IMR-90 (cell line): ENCODE measurements around the gene RPAIN. TPM values are rescaled to one million over a fixed set of nuclear protein-coding genes. Genes with fewer than 3 reads are reported as not detected.

Experiments
- ATAC-seq: fragments of 200-7000 bp; cut with Tn5 transposase; 2 replicates; pipeline ENCODE4 v1.9.1; 2020; ENCODE audit warnings: low read depth, mild to moderate bottlenecking, moderate library complexity
- BruUV-seq: library from RNA; stranded (reverse); fragments of 400-500 nt; replicated peaks from 2 replicates; lab custom pipeline; 2021; lab: Mats Ljungman, UMichigan
- CTCF ChIA-PET: fragments of 300-600 bp; formaldehyde crosslinking; extraction: SDS; loops from one replicate; lab custom pipeline; 2021; ENCODE audit warnings: antibody characterized with exemption; lab: Yijun Ruan, JAX
- POLR2A ChIA-PET: fragments of 300-600 bp; sonication (Branson Sonifier 250); formaldehyde crosslinking; loops from one replicate; lab custom pipeline; 2022; ENCODE audit warnings: antibody characterized with exemption; ENCODE audit not compliant: unreplicated experiment; lab: Charles Lee
- DNase-seq: peaks from one replicate; pipeline ENCODE4 v3.0.0; 2013
- H2AFZ ChIP-seq: replicated peaks from 2 replicates; pipeline ENCODE3; 2013; ENCODE audit warnings: low read length, mild to moderate bottlenecking; ENCODE audit not compliant: poor library complexity
- H2AK5ac ChIP-seq: 2 replicates; pipeline ENCODE4 v1.6.1; 2013; ENCODE audit warnings: low read depth, low read length, inconsistent platforms
- H2AK9ac ChIP-seq: replicated peaks from 2 replicates; pipeline ENCODE3; 2013; ENCODE audit warnings: mild to moderate bottlenecking, low read depth, low read length, moderate library complexity; ENCODE audit not compliant: poor library complexity
- H2BK120ac ChIP-seq: 2 replicates; pipeline ENCODE4 v1.6.1; 2013; ENCODE audit warnings: low read depth, low read length, inconsistent platforms
- H2BK15ac ChIP-seq: 3 replicates; pipeline ENCODE4 v1.6.1; 2013; ENCODE audit warnings: low read depth, low read length, inconsistent platforms
- H2BK20ac ChIP-seq: 2 replicates; pipeline ENCODE4 v1.6.1; 2013; ENCODE audit warnings: low read depth, mild to moderate bottlenecking, inconsistent platforms, low read length, moderate library complexity
- H2BK5ac ChIP-seq: 2 replicates; pipeline ENCODE4 v1.6.1; 2013; ENCODE audit warnings: mild to moderate bottlenecking, low read depth, low read length, inconsistent platforms; ENCODE audit not compliant: poor library complexity, severe bottlenecking
- H3K14ac ChIP-seq: replicated peaks from 2 replicates; pipeline ENCODE4 v1.6.1; 2013; ENCODE audit warnings: low read depth, low read length, inconsistent platforms
- H3K18ac ChIP-seq: 2 replicates; pipeline ENCODE4 v1.6.1; 2013; ENCODE audit warnings: low read depth, low read length, control low read depth
- H3K23ac ChIP-seq: 2 replicates; pipeline ENCODE4 v1.6.1; 2013; ENCODE audit warnings: low read depth, low read length, inconsistent platforms
- H3K27ac ChIP-seq: 2 replicates; pipeline ENCODE4 v1.5.1; 2013; ENCODE audit warnings: mild to moderate bottlenecking, control low read depth, low read length; ENCODE audit not compliant: insufficient read depth
- H3K27me3 ChIP-seq: 2 replicates; pipeline ENCODE4 v1.6.1; 2013; ENCODE audit warnings: low read length; ENCODE audit not compliant: control insufficient read depth, insufficient read depth
- H3K36me3 ChIP-seq: 2 replicates; pipeline ENCODE4 v1.6.1; 2013; ENCODE audit warnings: low read length, mixed read lengths; ENCODE audit not compliant: control insufficient read depth, insufficient read depth
- H3K4ac ChIP-seq: 2 replicates; pipeline ENCODE4 v1.6.1; 2013; ENCODE audit warnings: low read depth, low read length, inconsistent platforms
- H3K4me1 ChIP-seq: 2 replicates; pipeline ENCODE4 v1.6.1; 2013; ENCODE audit warnings: low read length, mixed read lengths; ENCODE audit not compliant: control insufficient read depth, insufficient read depth
- H3K4me2 ChIP-seq: 2 replicates; pipeline ENCODE4 v1.6.1; 2013; ENCODE audit warnings: low read depth, mild to moderate bottlenecking, control low read depth, low read length, moderate library complexity
- H3K4me3 ChIP-seq: 2 replicates; pipeline ENCODE4 v1.5.1; 2013; ENCODE audit warnings: low read depth, mild to moderate bottlenecking, control low read depth, low read length, moderate library complexity; ENCODE audit not compliant: insufficient read depth
- H3K56ac ChIP-seq: 2 replicates; pipeline ENCODE4 v1.6.1; 2013; ENCODE audit warnings: low read length, inconsistent platforms; ENCODE audit not compliant: insufficient read depth; ENCODE audit errors: extremely low read depth
- H3K79me1 ChIP-seq, 2 experiments: 2 replicates each; pipeline ENCODE4 v1.6.1; 2013; ENCODE audit warnings: low read length in 2 of 2, inconsistent platforms in 1 of 2, low read depth in 1 of 2
- H3K9ac ChIP-seq: 2 replicates; pipeline ENCODE4 v1.6.1; 2013; ENCODE audit warnings: low read depth, low read length, control low read depth
- H3K9me1 ChIP-seq: 2 replicates; pipeline ENCODE4 v1.6.1; 2013; ENCODE audit warnings: low read length, inconsistent platforms; ENCODE audit not compliant: insufficient read depth
- H3K9me3 ChIP-seq: 2 replicates; pipeline ENCODE4 v1.6.1; 2013; ENCODE audit warnings: low read length; ENCODE audit not compliant: control insufficient read depth, insufficient read depth
- H4K20me1 ChIP-seq: 2 replicates; pipeline ENCODE4 v1.6.1; 2013; ENCODE audit warnings: low read length, inconsistent platforms; ENCODE audit not compliant: insufficient read depth
- H4K5ac ChIP-seq: 2 replicates; pipeline ENCODE4 v1.6.1; 2013; ENCODE audit warnings: mild to moderate bottlenecking, low read depth, low read length, control low read depth
- H4K8ac ChIP-seq, 2 experiments: 2 replicates each; pipeline ENCODE4 v1.6.1; 2013; ENCODE audit warnings: low read depth in 2 of 2, low read length in 2 of 2, control low read depth in 1 of 2, inconsistent platforms in 1 of 2
- H4K91ac ChIP-seq: 2 replicates; pipeline ENCODE4 v1.6.1; 2013; ENCODE audit warnings: low read depth, low read length, inconsistent platforms; ENCODE audit not compliant: insufficient read depth
- BHLHE40 ChIP-seq: fragments of 150-350 bp; IDR thresholded peaks from 2 replicates; pipeline ENCODE4 v1.6.1; 2016; ENCODE audit warnings: mild to moderate bottlenecking, low read depth, low read length
- CHD1 ChIP-seq: IDR thresholded peaks from 2 replicates; pipeline ENCODE4 v1.6.1; 2012; ENCODE audit warnings: low read depth, low read length, improper control_type of control experiment
- FOS ChIP-seq: fragments of 150-350 bp; IDR thresholded peaks from 2 replicates; pipeline ENCODE4 v1.6.1; 2016; ENCODE audit warnings: low read depth, low read length
- MAFK ChIP-seq: IDR thresholded peaks from 2 replicates; pipeline ENCODE4 v1.6.1; 2012; ENCODE audit warnings: low read depth, low read length, improper control_type of control experiment
- MAZ ChIP-seq: IDR thresholded peaks from 2 replicates; pipeline ENCODE4 v1.6.1; 2012; ENCODE audit warnings: low read depth, mild to moderate bottlenecking, low read length, improper control_type of control experiment, moderate library complexity, borderline replicate concordance
- MXI1 ChIP-seq: IDR thresholded peaks from 2 replicates; pipeline ENCODE4 v1.6.1; 2012; ENCODE audit warnings: low read depth, mild to moderate bottlenecking, low read length, moderate library complexity, borderline replicate concordance
- NFE2L2 ChIP-seq: fragments of 150-350 bp; IDR thresholded peaks from 2 replicates; pipeline ENCODE4 v1.6.1; 2016; ENCODE audit warnings: low read depth, mild to moderate bottlenecking, low read length
- POLR2A ChIP-seq: IDR thresholded peaks from 2 replicates; pipeline ENCODE4 v1.6.1; 2012; ENCODE audit warnings: mild to moderate bottlenecking, low read depth, low read length
- RAD21 ChIP-seq: IDR thresholded peaks from 2 replicates; pipeline ENCODE4 v1.6.1; 2012; ENCODE audit warnings: low read length, improper control_type of control experiment
- RCOR1 ChIP-seq: IDR thresholded peaks from 2 replicates; pipeline ENCODE4 v1.6.1; 2012; ENCODE audit warnings: mild to moderate bottlenecking, low read length, improper control_type of control experiment; ENCODE audit not compliant: insufficient replicate concordance
- RFX5 ChIP-seq: IDR thresholded peaks from 2 replicates; pipeline ENCODE4 v1.8.0; 2012; ENCODE audit warnings: low read depth, mild to moderate bottlenecking, low read length, moderate library complexity
- SMC3 ChIP-seq: fragments of 150-350 bp; IDR thresholded peaks from 2 replicates; pipeline ENCODE4 v1.6.1; 2016; ENCODE audit warnings: low read depth, mild to moderate bottlenecking, antibody characterized with exemption, low read length, moderate library complexity
- WGBS, 2 experiments: methylation state at CpG; one replicate each; pipeline versions ENCODE4 v1.1.5 to v1.1.7; 2013; ENCODE audit warnings: missing lambda C conversion rate in 2 of 2; ENCODE audit not compliant: insufficient read length in 1 of 2; ENCODE audit errors: extremely low coverage in 2 of 2; 5-methylcytosine and 5-hydroxymethylcytosine counted together
- dilution Hi-C: fragments of 300-500 bp; cut with HindIII; formaldehyde crosslinking; loops from one replicate; pipeline ENCODE4 v1.14.3; 2018; ENCODE audit warnings: low sequenced_read_pairs; ENCODE audit not compliant: unreplicated experiment
- in situ Hi-C: fragments of 300-500 bp; cut with MboI; formaldehyde crosslinking; loops from 3 replicates; pipeline ENCODE4 v1.14.3; 2019; ENCODE audit warnings: low sequenced_read_pairs, inconsistent platforms, mixed read lengths
- intact Hi-C: fragments of 100-400 bp; cut with micrococcal nuclease; formaldehyde crosslinking; loops from 2 replicates; pipeline ENCODE4 v1.10.0; 2022
- polyA plus RNA-seq, 3 experiments: library from polyadenylated mRNA; depleted of rRNA; stranded (reverse); fragments of >200 nt; gene quantifications; 2 replicates each; pipeline ENCODE4 v1.2.3, GENCODE V29; 2012; ENCODE audit warnings: low replicate concordance in 1 of 3
- total RNA-seq: library from RNA; depleted of rRNA; stranded (reverse); fragments of >200 nt; gene quantifications from 2 replicates; pipeline ENCODE4 v1.2.3, GENCODE V29; 2012
- TF ChIP-seq, protein P1 (sequence below): fragments of 150-350 bp; IDR thresholded peaks from 2 replicates; pipeline ENCODE4 v1.6.1; 2017; ENCODE audit warnings: mild to moderate bottlenecking, antibody characterized with exemption, low read length, low read depth
- TF ChIP-seq, protein P2 (sequence below): conservative IDR thresholded peaks from 2 replicates; pipeline ENCODE4 v1.5.1; 2012; ENCODE audit warnings: mild to moderate bottlenecking, low read depth, low read length, improper control_type of control experiment

The RPAIN gene
- total and polyA plus RNA-seq, 2 of the 4 experiments (the other 2 are of a cell fraction) = 28.7 to 34.9 TPM

DNA sequence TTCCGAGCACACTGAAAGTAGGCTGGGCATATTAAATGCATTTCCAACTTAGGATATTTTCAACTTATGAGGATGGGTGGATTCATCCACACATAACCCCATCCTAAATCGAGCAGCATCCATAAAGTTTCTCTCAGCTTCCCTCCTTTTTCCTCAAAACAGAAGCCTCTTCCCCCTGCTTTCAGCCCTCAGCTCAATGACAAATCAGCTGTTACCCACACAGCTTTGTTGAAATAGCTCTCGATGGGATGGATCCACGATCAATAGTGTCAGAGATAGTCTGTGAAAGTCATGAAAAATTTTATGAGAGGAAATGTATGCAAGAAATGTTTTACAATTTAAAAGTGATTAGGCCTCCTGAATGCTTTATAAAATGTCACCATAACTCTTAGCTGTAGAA, 46.3 kb downstream of the RPAIN start (continued):
- TF ChIP-seq, protein P1, sequence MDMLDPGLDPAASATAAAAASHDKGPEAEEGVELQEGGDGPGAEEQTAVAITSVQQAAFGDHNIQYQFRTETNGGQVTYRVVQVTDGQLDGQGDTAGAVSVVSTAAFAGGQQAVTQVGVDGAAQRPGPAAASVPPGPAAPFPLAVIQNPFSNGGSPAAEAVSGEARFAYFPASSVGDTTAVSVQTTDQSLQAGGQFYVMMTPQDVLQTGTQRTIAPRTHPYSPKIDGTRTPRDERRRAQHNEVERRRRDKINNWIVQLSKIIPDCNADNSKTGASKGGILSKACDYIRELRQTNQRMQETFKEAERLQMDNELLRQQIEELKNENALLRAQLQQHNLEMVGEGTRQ = no peak

DNA sequence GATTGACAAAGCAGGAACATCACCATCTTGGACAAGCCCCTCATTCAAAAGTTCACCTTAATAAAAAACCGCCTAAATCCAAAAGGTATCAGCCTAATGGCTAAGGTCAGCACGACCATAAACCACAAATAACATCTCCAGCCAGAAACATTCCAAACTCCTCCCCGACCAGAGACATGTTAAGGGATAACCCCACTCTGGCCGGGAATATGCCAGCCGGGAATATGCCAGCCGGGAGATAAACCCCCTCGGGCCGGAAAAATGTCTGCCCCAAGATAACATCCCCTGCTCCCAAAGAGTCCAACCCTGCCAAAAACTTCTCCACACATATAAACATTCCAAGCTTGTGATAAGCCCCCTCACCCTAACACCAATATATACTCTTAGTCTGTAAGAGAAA, 47.4 kb downstream of the RPAIN start:
- WGBS, 2 experiments = 0% methylated on average over 2 of the region's 8 CpGs; no CpG with 5 or more reads in 1 of the 2 experiments
- intact Hi-C loops = no loop called here
- Histone ChIP-seq H3K4me3 (peak overlapping the region; percentile 79), H3K9me1 (peaks cover 5% of the 10 kb centered on the region; the same call in 1 of the 2 replicates), H2BK15ac (no peak overlapping the region), H4K20me1 (peaks cover 21% of the 10 kb centered on the region), H2AFZ (no peak overlapping the region), H3K4me1 (no peaks in the 10 kb centered on the region), H2BK20ac (no peak overlapping the region), H3K27ac (peak overlapping the region; percentile 66; the same call in 1 of the 2 replicates), H4K91ac (no peak overlapping the region), H3K9ac (peak overlapping the region; percentile 71), H4K8ac (no peak overlapping the region; a peak in 1 of 4 replicates), H2BK5ac (no peak overlapping the region), H3K18ac (no peak overlapping the region), H3K9me3 (no peaks in the 10 kb centered on the region), H2AK5ac (no peak overlapping the region), H3K56ac (peak overlapping the region; percentile 57; the same call in 1 of the 2 replicates), H3K79me1 (peaks cover 13 to 57% of the 10 kb centered on the region in 2 experiments; a peak in 3 of 4 replicates), H3K23ac (peak overlapping the region; percentile 9; the same call in 1 of the 2 replicates), H2AK9ac (no peak overlapping the region), H3K27me3 (no peaks in the 10 kb centered on the region), H3K4ac (peak overlapping the region; percentile 42; the same call in 1 of the 2 replicates), H3K14ac (no peak overlapping the region), H3K4me2 (peak overlapping the region; percentile 100), H2BK120ac (no peak overlapping the region), H3K36me3 (peaks cover 3% of the 10 kb centered on the region), H4K5ac (no peak overlapping the region)
- in situ Hi-C loops = no loop called here
- dilution Hi-C loops = no loop called here
- DNase-seq = no peak
- POLR2A ChIA-PET = no interaction called here
- CTCF ChIA-PET = interaction anchor here (0.6 kb wide), 1 partner anchor 103 kb away, joined by 5 read pairs; no protein-coding TSS in a partner anchor
- ATAC-seq = peak; percentile 8
- BruUV-seq = no TSS peak
- TF ChIP-seq NFE2L2 (no peak), BHLHE40 (no peak), SMC3 (no peak), CHD1 (no peak), POLR2A (no peak), MXI1 (no peak), RAD21 (no peak), FOS (no peak), MAFK (no peak), RFX5 (no peak), MAZ (no peak), RCOR1 (no peak)
- TF ChIP-seq, protein P1 = no peak
- TF ChIP-seq, protein P2, sequence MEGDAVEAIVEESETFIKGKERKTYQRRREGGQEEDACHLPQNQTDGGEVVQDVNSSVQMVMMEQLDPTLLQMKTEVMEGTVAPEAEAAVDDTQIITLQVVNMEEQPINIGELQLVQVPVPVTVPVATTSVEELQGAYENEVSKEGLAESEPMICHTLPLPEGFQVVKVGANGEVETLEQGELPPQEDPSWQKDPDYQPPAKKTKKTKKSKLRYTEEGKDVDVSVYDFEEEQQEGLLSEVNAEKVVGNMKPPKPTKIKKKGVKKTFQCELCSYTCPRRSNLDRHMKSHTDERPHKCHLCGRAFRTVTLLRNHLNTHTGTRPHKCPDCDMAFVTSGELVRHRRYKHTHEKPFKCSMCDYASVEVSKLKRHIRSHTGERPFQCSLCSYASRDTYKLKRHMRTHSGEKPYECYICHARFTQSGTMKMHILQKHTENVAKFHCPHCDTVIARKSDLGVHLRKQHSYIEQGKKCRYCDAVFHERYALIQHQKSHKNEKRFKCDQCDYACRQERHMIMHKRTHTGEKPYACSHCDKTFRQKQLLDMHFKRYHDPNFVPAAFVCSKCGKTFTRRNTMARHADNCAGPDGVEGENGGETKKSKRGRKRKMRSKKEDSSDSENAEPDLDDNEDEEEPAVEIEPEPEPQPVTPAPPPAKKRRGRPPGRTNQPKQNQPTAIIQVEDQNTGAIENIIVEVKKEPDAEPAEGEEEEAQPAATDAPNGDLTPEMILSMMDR = no peak
